Astrocyte (in vitro differentiated cells and primary cell): ENCODE measurements around the gene DPAGT1. TPM values are rescaled to one million over a fixed set of nuclear protein-coding genes. Genes with fewer than 3 reads are reported as not detected.
"Not testable (repeated sequence)": the region's sequence is repeated elsewhere in the genome, so short reads cannot be mapped to it uniquely, and the experiment has no call there.

Experiments
- DNase-seq: peaks from one replicate; pipeline ENCODE4 v3.0.0-alpha.2; 2010; ENCODE audit warnings: low read depth
- FAIRE-seq: peaks from 2 replicates; lab custom pipeline; 2011; peaks lifted over from hg19 to GRCh38; lab: Jason Lieb, UNC
- H2AFZ ChIP-seq: 2 replicates; pipeline ENCODE4 v1.6.0; 2012; ENCODE audit warnings: low read depth, low read length, inconsistent platforms
- H3K27ac ChIP-seq: 2 replicates; pipeline ENCODE4 v1.5.1; 2011; ENCODE audit warnings: low read depth, low read length, inconsistent platforms
- H3K27me3 ChIP-seq: 2 replicates; pipeline ENCODE4 v1.6.0; 2011; ENCODE audit warnings: low read length, inconsistent platforms; ENCODE audit not compliant: insufficient read depth
- H3K36me3 ChIP-seq: 2 replicates; pipeline ENCODE4 v1.5.1; 2011; ENCODE audit warnings: low read length, inconsistent platforms; ENCODE audit not compliant: insufficient read depth
- H3K4me1 ChIP-seq: 2 replicates; pipeline ENCODE4 v1.5.1; 2011; ENCODE audit warnings: low read length, inconsistent platforms; ENCODE audit not compliant: insufficient read depth
- H3K4me2 ChIP-seq: 2 replicates; pipeline ENCODE4 v1.6.0; 2012; ENCODE audit warnings: low read length, inconsistent platforms
- H3K4me3 ChIP-seq: 2 replicates; pipeline ENCODE4 v1.5.1; 2011; ENCODE audit warnings: low read depth, mild to moderate bottlenecking, low read length, inconsistent platforms; ENCODE audit not compliant: insufficient read depth
- H3K79me2 ChIP-seq: 2 replicates; pipeline ENCODE4 v1.6.0; 2012; ENCODE audit warnings: mild to moderate bottlenecking, low read length, inconsistent platforms; ENCODE audit not compliant: insufficient read depth
- H3K9ac ChIP-seq: 2 replicates; pipeline ENCODE4 v1.6.0; 2012; ENCODE audit warnings: mild to moderate bottlenecking, low read length, inconsistent platforms
- H3K9me3 ChIP-seq: 2 replicates; pipeline ENCODE4 v1.5.1; 2012; ENCODE audit warnings: low read depth, mild to moderate bottlenecking, low read length, inconsistent platforms; ENCODE audit not compliant: insufficient read depth
- H4K20me1 ChIP-seq: 2 replicates; pipeline ENCODE4 v1.6.0; 2012; ENCODE audit warnings: low read length, inconsistent platforms; ENCODE audit not compliant: insufficient read depth
- H3K27ac Mint-ChIP-seq: one replicate; pipeline ENCODE4 v1.8.0; 2021; ENCODE audit warnings: mild to moderate bottlenecking, mixed read lengths; ENCODE audit not compliant: unreplicated experiment
- H3K27me3 Mint-ChIP-seq: one replicate; pipeline ENCODE4 v1.8.0; 2021; ENCODE audit warnings: low read depth, mixed read lengths; ENCODE audit not compliant: unreplicated experiment
- H3K36me3 Mint-ChIP-seq: one replicate; pipeline ENCODE4 v1.8.0; 2021; ENCODE audit warnings: low read depth, mixed read lengths; ENCODE audit not compliant: unreplicated experiment
- H3K4me1 Mint-ChIP-seq: one replicate; pipeline ENCODE4 v1.8.0; 2021; ENCODE audit warnings: low read depth, mixed read lengths; ENCODE audit not compliant: unreplicated experiment
- H3K4me3 Mint-ChIP-seq: one replicate; pipeline ENCODE4 v1.8.0; 2021; ENCODE audit warnings: mild to moderate bottlenecking, moderate library complexity, mixed read lengths; ENCODE audit not compliant: unreplicated experiment
- H3K9me3 Mint-ChIP-seq: one replicate; pipeline ENCODE4 v1.8.0; 2021; ENCODE audit warnings: mild to moderate bottlenecking, mixed read lengths; ENCODE audit not compliant: unreplicated experiment
- EZH2 ChIP-seq: IDR thresholded peaks from 2 replicates; pipeline ENCODE4 v1.6.1; 2012; ENCODE audit warnings: mild to moderate bottlenecking, low read length, inconsistent platforms; ENCODE audit not compliant: insufficient read depth
- total RNA-seq: library from RNA; stranded (reverse); gene quantifications from 2 replicates; pipeline ENCODE4 v1.2.1, GENCODE V29; 2021
- TF ChIP-seq, protein P1 (sequence below): IDR thresholded peaks from 2 replicates; pipeline ENCODE4 v1.5.1; 2011; ENCODE audit warnings: low read depth, mild to moderate bottlenecking, inconsistent platforms, low read length, moderate library complexity; ENCODE audit not compliant: insufficient read depth

The DPAGT1 gene
- total RNA-seq, 1 donor from 2014 or later = 44.1 TPM

DNA sequence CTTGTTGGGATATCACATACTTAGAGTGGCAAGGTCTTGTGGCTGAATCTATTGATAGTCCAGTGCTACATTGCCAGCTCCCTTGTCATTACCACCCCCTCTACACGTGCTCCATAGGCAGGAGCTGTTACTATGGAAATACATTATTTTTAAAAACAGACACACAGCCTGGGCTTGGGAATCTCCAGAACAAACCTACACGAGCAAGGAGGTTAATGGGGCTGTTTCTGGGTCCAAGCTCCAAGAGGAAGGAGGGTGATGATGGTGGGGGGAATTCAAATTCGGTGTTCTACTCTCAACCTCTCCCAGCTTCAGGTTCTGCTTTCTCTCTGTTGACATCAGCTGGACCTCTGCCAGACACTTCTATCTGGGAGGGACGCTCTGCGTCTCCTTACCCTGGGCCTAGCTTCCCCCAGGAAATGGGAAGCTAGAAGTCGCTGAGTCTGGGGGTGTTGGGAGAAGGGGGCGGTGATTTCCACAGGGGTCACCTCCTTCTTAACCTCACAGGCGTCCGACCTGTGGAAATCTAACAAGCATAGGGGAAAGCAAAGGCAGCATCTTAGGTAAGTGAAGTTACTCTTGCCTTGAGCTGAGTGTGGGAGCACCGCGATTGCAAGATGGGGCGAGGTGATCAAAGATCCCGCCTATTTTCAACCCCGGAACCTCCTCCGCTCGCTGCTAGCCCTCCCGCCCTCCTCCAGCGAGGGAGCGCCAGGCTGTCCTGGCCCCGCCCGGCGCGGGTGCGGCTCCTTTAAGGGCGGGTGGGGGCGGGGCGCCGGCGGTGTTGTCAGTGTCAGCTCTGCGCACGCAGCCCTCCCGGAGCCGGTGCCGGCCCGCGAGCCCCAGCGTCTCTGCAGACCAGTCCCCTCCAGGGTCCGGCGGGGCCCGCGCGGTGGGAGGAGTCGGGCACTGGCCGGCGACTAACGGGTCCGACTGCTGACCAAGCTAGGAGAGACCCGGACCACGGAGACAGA is 5.2 kb upstream of the DPAGT1 start, which contains the start of gene C2CD2L:
Gene C2CD2L (plus strand): TSS at position 781 of the 974 bp plus-strand sequence. CDS start 398 bp downstream, outside the sequence.
- Histone ChIP-seq H3K4me3 (peak within 1 kb of the TSS; percentile 67), H3K9ac (peak within 1 kb of the TSS; percentile 86), H4K20me1 (peaks cover 21% of the 10 kb centered on the region), H3K27me3 (no peaks in the 10 kb centered on the region), H3K36me3 (peaks cover 10% of the 10 kb centered on the region), H3K4me2 (peak within 1 kb of the TSS; percentile 96), H2AFZ (peak within 1 kb of the TSS; percentile 87), H3K27ac (peak within 1 kb of the TSS; percentile 78), H3K79me2 (peaks cover 27% of the 10 kb centered on the region), H3K9me3 (no peaks in the 10 kb centered on the region), H3K4me1 (peaks cover 19% of the 10 kb centered on the region)
- TF ChIP-seq EZH2 = no peak
- Mint-ChIP-seq H3K27me3 (no peaks in the 10 kb centered on the region), H3K4me1 (peaks cover 18% of the 10 kb centered on the region), H3K9me3 (no peaks in the 10 kb centered on the region), H3K36me3 (peaks cover 8% of the 10 kb centered on the region), H3K27ac (peak within 1 kb of the TSS; percentile 78), H3K4me3 (peak within 1 kb of the TSS; percentile 86)
- DNase-seq = peak; percentile 76
- no peak for FAIRE-seq

DNA sequence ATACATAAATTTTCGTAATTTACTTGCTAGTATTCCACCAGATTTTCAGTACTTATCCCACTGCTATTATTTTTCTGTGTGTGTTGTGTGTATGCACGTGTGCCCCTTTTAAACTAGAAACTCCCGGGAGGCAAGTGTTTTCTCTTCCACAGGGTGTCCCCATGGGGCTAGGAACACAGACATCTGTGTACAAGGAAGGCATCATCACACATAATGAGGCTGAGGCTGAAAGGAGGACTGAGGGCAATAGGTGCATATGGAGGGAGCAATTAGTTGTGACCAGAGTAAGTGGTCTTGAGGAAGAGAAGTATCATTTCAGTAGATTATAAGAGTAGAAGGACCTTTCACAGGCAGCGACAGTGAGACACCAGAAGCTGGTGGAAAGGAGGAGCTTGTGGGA is 2.1 kb upstream of the DPAGT1 start:
- Mint-ChIP-seq H3K9me3 (no peaks in the 10 kb centered on the region), H3K27ac (no peak overlapping the region), H3K4me1 (peaks cover 23% of the 10 kb centered on the region), H3K27me3 (no peaks in the 10 kb centered on the region), H3K36me3 (no peaks in the 10 kb centered on the region), H3K4me3 (peak overlapping the region; percentile 4)
- Histone ChIP-seq H2AFZ (no peak overlapping the region), H3K27ac (no peak overlapping the region), H4K20me1 (peaks cover 8% of the 10 kb centered on the region), H3K27me3 (no peaks in the 10 kb centered on the region), H3K4me3 (no peak overlapping the region), H3K4me2 (no peak overlapping the region), H3K9ac (no peak overlapping the region), H3K9me3 (no peaks in the 10 kb centered on the region), H3K79me2 (peaks cover 35% of the 10 kb centered on the region), H3K36me3 (peaks cover 3% of the 10 kb centered on the region), H3K4me1 (peaks cover 27% of the 10 kb centered on the region)
- TF ChIP-seq EZH2 = no peak
- TF ChIP-seq, protein P1, sequence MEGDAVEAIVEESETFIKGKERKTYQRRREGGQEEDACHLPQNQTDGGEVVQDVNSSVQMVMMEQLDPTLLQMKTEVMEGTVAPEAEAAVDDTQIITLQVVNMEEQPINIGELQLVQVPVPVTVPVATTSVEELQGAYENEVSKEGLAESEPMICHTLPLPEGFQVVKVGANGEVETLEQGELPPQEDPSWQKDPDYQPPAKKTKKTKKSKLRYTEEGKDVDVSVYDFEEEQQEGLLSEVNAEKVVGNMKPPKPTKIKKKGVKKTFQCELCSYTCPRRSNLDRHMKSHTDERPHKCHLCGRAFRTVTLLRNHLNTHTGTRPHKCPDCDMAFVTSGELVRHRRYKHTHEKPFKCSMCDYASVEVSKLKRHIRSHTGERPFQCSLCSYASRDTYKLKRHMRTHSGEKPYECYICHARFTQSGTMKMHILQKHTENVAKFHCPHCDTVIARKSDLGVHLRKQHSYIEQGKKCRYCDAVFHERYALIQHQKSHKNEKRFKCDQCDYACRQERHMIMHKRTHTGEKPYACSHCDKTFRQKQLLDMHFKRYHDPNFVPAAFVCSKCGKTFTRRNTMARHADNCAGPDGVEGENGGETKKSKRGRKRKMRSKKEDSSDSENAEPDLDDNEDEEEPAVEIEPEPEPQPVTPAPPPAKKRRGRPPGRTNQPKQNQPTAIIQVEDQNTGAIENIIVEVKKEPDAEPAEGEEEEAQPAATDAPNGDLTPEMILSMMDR = no peak
- no peak for DNase-seq
- no peak for FAIRE-seq

DNA sequence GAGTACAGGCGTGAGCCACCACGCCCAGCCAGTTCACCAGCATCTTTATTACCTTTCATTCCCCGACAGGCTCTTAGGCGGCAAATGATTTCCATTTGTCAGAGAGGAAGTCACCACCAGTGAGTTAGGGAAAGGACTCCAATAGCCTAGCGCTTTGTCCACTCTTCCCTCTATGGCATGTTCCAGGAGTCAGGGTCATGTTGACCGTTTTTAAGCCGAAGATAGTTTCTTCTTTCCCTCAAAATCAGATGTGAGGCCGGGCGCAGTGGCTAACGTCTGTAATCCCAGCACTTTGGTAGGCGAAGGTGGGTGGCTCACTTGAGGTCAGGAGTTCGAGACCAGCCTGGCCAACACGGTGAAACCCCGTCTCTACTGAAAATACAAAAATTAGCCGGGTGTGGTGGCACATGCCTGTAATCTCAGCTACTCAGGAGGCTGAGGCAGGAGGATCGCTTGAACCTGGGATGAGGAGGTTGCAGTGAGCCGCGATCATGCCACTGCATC is 1.6 kb upstream of the DPAGT1 start:
- not testable (repeated sequence) for H3K9me3 Mint-ChIP-seq, H3K9me3 ChIP-seq, H4K20me1 ChIP-seq, DNase-seq, H2AFZ ChIP-seq, H3K27me3 Mint-ChIP-seq, H3K36me3 ChIP-seq, H3K27me3 ChIP-seq, H3K36me3 Mint-ChIP-seq, FAIRE-seq
- H3K4me2 ChIP-seq = peak overlapping the region; percentile 82
- peak overlapping the region; percentile 85 for H3K4me3 ChIP-seq
- Mint-ChIP-seq H3K4me1 (peaks cover 17% of the 10 kb centered on the region), H3K27ac (peak overlapping the region; percentile 99), H3K4me3 (peak overlapping the region; percentile 63)
- H3K9ac ChIP-seq = peak overlapping the region; percentile 88
- peaks cover 21% of the 10 kb centered on the region for H3K4me1 ChIP-seq
- peaks cover 29% of the 10 kb centered on the region for H3K79me2 ChIP-seq
- peak overlapping the region; percentile 99 for H3K27ac ChIP-seq
